HepG2 (cell line): Measurements from ENCODE around the gene SLC22A4. TPM values are rescaled to one million over a fixed set of nuclear protein-coding genes. Genes with fewer than 3 reads are reported as not detected.

Experiments
- ATAC-seq: fragments of 200-7000 bp; cut with Tn5 transposase; 3 replicates; pipeline ENCODE4 v1.9.1; 2020; ENCODE audit warnings: mild to moderate bottlenecking, moderate library complexity
- BruUV-seq: library from RNA; stranded (reverse); fragments of 400-500 nt; replicated peaks from 2 replicates; lab custom pipeline; 2021; lab: Mats Ljungman, UMichigan
- CTCF ChIA-PET: fragments of 300-600 bp; formaldehyde crosslinking; extraction: SDS; loops from one replicate; lab custom pipeline; 2021; ENCODE audit warnings: low total read pairs, inconsistent platforms, low intra/inter-chr PET ratio; lab: Yijun Ruan, JAX
- POLR2A ChIA-PET: fragments of 350-600 bp; sonication (Branson Sonifier 250); formaldehyde crosslinking; loops from one replicate; lab custom pipeline; 2020; ENCODE audit warnings: antibody characterized with exemption, inconsistent platforms; lab: Yijun Ruan, JAX
- DNase-seq: peaks from one replicate; pipeline ENCODE4 v3.0.0-alpha.2; 2015; ENCODE audit warnings: low spot score
- FAIRE-seq: peaks from 3 replicates; lab custom pipeline; 2011; peaks lifted over from hg19 to GRCh38; lab: Jason Lieb, UNC
- H2AFZ ChIP-seq: one replicate; pipeline ENCODE4 v1.6.1; 2011; ENCODE audit warnings: low read length, inconsistent platforms
- H3K27ac ChIP-seq: fragments of 300-600 bp; 3 replicates; pipeline ENCODE4 v1.8.0; 2011; ENCODE audit warnings: mixed run types, mild to moderate bottlenecking, mixed read lengths, low read length, inconsistent platforms; ENCODE audit not compliant: insufficient read depth; ENCODE audit errors: extremely low read length
- H3K27me3 ChIP-seq, 2 experiments: fragments of 200-600 bp in 1 of 2; 2 replicates in 1 of 2; 3 replicates in 1 of 2; pipeline versions ENCODE4 v1.6.0 to v1.8.0; 2011; ENCODE audit warnings: low read length in 2 of 2, mild to moderate bottlenecking in 2 of 2, moderate library complexity in 2 of 2, inconsistent platforms in 1 of 2; ENCODE audit not compliant: insufficient read depth in 2 of 2, control insufficient read depth in 1 of 2
- H3K36me3 ChIP-seq, 2 experiments: fragments of 200-600 bp in 1 of 2; replicated peaks in 1 of 2; 2 replicates in 1 of 2; 3 replicates in 1 of 2; pipeline versions ENCODE4 v1.5.1 to v1.8.0; 2011; ENCODE audit warnings: low read length in 2 of 2, inconsistent platforms in 1 of 2; ENCODE audit not compliant: insufficient read depth in 2 of 2, control insufficient read depth in 1 of 2
- H3K4me1 ChIP-seq: 2 replicates; pipeline ENCODE4 v1.5.1; 2012; ENCODE audit warnings: low read length, inconsistent platforms; ENCODE audit not compliant: insufficient read depth
- H3K4me2 ChIP-seq: 2 replicates; pipeline ENCODE4 v1.6.0; 2011; ENCODE audit warnings: low read depth, low read length, inconsistent platforms
- H3K4me3 ChIP-seq, 3 experiments: fragments of 200-600 bp in 1 of 3; sonication (generic), shearing (Covaris generic) in 1 of 3; replicated peaks in 1 of 3; 2 replicates each; pipeline ENCODE4 v1.5.1; 2011 to 2016; ENCODE audit warnings: low read length in 3 of 3, inconsistent platforms in 2 of 3, low read depth in 2 of 3, mild to moderate bottlenecking in 2 of 3, control low read depth in 1 of 3, mixed read lengths in 1 of 3; ENCODE audit not compliant: insufficient read depth in 1 of 3
- H3K79me2 ChIP-seq: one replicate; pipeline ENCODE4 v1.6.1; 2011; ENCODE audit warnings: low read length, inconsistent platforms; ENCODE audit not compliant: insufficient read depth
- H3K9ac ChIP-seq: 2 replicates; pipeline ENCODE4 v1.6.0; 2011; ENCODE audit warnings: mild to moderate bottlenecking, low read depth, low read length, inconsistent platforms; ENCODE audit not compliant: insufficient read depth
- H3K9me3 ChIP-seq: 2 replicates; pipeline ENCODE4 v1.5.1; 2012; ENCODE audit warnings: mild to moderate bottlenecking, low read length
- H4K20me1 ChIP-seq: 2 replicates; pipeline ENCODE4 v1.6.0; 2011; ENCODE audit warnings: inconsistent platforms, mild to moderate bottlenecking, low read length, moderate library complexity; ENCODE audit not compliant: insufficient read depth
- AFF4 ChIP-seq: sonication (generic); formaldehyde crosslinking; IDR thresholded peaks from 2 replicates; pipeline ENCODE4 v1.4.0; 2020; ENCODE audit warnings: missing genetic modification reagents
- CC2D1A ChIP-seq: sonication (generic); formaldehyde crosslinking; IDR thresholded peaks from 2 replicates; pipeline ENCODE4 v1.8.1; 2023; ENCODE audit warnings: mild to moderate bottlenecking, missing genetic modification reagents
- CEBPG ChIP-seq: IDR thresholded peaks from 2 replicates; pipeline ENCODE4 v1.6.1; 2016
- CSRNP1 ChIP-seq: sonication (generic); formaldehyde crosslinking; IDR thresholded peaks from 2 replicates; pipeline ENCODE4 v1.8.1; 2023; ENCODE audit warnings: mild to moderate bottlenecking, missing genetic modification reagents
- DDIT3 ChIP-seq: sonication (generic); formaldehyde crosslinking; IDR thresholded peaks from 2 replicates; pipeline ENCODE4 v1.4.0; 2020; ENCODE audit warnings: mild to moderate bottlenecking, missing genetic modification reagents
- NFE2L1 ChIP-seq: sonication (generic); formaldehyde crosslinking; IDR thresholded peaks from 2 replicates; pipeline ENCODE4 v1.4.0; 2020; ENCODE audit warnings: missing genetic modification reagents, mild to moderate bottlenecking, borderline replicate concordance
- ZBTB7A ChIP-seq: sonication (generic); formaldehyde crosslinking; IDR thresholded peaks from 2 replicates; pipeline ENCODE4 v1.8.0; 2022; ENCODE audit warnings: mild to moderate bottlenecking, missing genetic modification reagents
- ZBTB8A ChIP-seq: sonication (generic); formaldehyde crosslinking; IDR thresholded peaks from 2 replicates; pipeline ENCODE4 v1.4.0; 2020; ENCODE audit warnings: mild to moderate bottlenecking, low read depth, missing genetic modification reagents, borderline replicate concordance
- ZNF337 ChIP-seq: sonication (generic); formaldehyde crosslinking; IDR thresholded peaks from 2 replicates; pipeline ENCODE4 v1.5.1; 2020; ENCODE audit warnings: missing genetic modification reagents, low read depth, mild to moderate bottlenecking, borderline replicate concordance
- ZNF513 ChIP-seq: sonication (generic); formaldehyde crosslinking; conservative IDR thresholded peaks from 2 replicates; pipeline ENCODE4 v1.5.0; 2020; ENCODE audit warnings: missing genetic modification reagents
- ZNF619 ChIP-seq: sonication (generic); formaldehyde crosslinking; IDR thresholded peaks from 2 replicates; pipeline ENCODE4 v1.4.0; 2020; ENCODE audit warnings: mild to moderate bottlenecking, missing genetic modification reagents
- WGBS: methylation state at CpG from one replicate; pipeline ENCODE4 v1.1.6; 2017; ENCODE audit warnings: low lambda C conversion rate; 5-methylcytosine and 5-hydroxymethylcytosine counted together
- in situ Hi-C: cut with HindIII; loops from 2 replicates; pipeline ENCODE4 v1.10.0; 2017; ENCODE audit warnings: low pct_unique_long_range_greater_than_20kb; ENCODE audit not compliant: extremely low pct_ligation_motif_present
- intact Hi-C: fragments of 100-400 bp; cut with micrococcal nuclease; formaldehyde crosslinking; loops from one replicate; pipeline ENCODE4 v1.10.0; 2022; ENCODE audit not compliant: unreplicated experiment
- polyA plus RNA-seq, 8 experiments: library from polyadenylated mRNA; depleted of rRNA in 3 of 8; stranded (reverse) in 7 of 8; unstranded in 1 of 8; fragments of >200 nt; fragmentation: Illumina TruSeq in 4 of 8; extraction: Trizol in 4 of 8; gene quantifications; 2 replicates each; pipeline versions ENCODE4 v1.2.1 to v1.2.3, GENCODE V29; 2011 to 2016; ENCODE audit warnings: low read depth in 4 of 8, missing spikeins in 1 of 8, mixed read lengths in 1 of 8; ENCODE audit not compliant: insufficient read depth in 1 of 8
- total RNA-seq, 5 experiments: library from RNA; depleted of rRNA; stranded (reverse); fragments of >200 nt; fragmentation: Illumina TruSeq; extraction: Trizol; gene quantifications; 2 replicates each; pipeline ENCODE4 v1.2.3, GENCODE V29; 2016; ENCODE audit warnings: low read depth in 1 of 5
- TF ChIP-seq, protein P1 (sequence below): sonication (generic); formaldehyde crosslinking; IDR thresholded peaks from 2 replicates; pipeline ENCODE4 v1.4.0; 2020; ENCODE audit warnings: mild to moderate bottlenecking, missing genetic modification reagents

SLC22A4 gene
- total and polyA plus RNA-seq, 2 of the 13 experiments (the other 11 are each of a cell fraction or from before 2014, with no cell fraction given) = 0.33 to 0.62 TPM

- no peaks in the 10 kb centered on the region for H3K27me3 ChIP-seq
- ATAC-seq (no peak), FAIRE-seq (no peak), DNase-seq (no peak)
- CTCF ChIA-PET = no interaction called here
- POLR2A ChIA-PET = no interaction called here
- H3K27ac ChIP-seq = no peak overlapping the region
- BruUV-seq = no TSS peak
- H3K9ac ChIP-seq = no peak overlapping the region
- H3K36me3 ChIP-seq = peaks cover 3 to 4% of the 10 kb centered on the region in 2 experiments; a peak in 4 of 5 replicates
- no peaks in the 10 kb centered on the region for H3K79me2 ChIP-seq
- no peak overlapping the region for H2AFZ ChIP-seq
- no peak overlapping the region for H3K4me3 ChIP-seq
- in situ Hi-C loops (loop anchor here (10.0 to 25.0 kb wide), 2 partner anchors 105 to 273 kb away; partner anchors contain the start of genes IL13, IL4 and IRF1), intact Hi-C loops (loop anchor here (5.0 kb wide), 1 partner anchor 288 kb away; no protein-coding TSS in a partner anchor)
- H4K20me1 ChIP-seq = no peaks in the 10 kb centered on the region
- no peaks in the 10 kb centered on the region for H3K9me3 ChIP-seq
- H3K4me1 ChIP-seq = peaks cover 37% of the 10 kb centered on the region
- WGBS = 100% methylated on average over 8 of the region's 10 CpGs
- H3K4me2 ChIP-seq = no peak overlapping the region
- TF ChIP-seq ZNF619 (no peak), CEBPG (CRISPR knock-in tag) (no peak), ZNF337 (no peak), CSRNP1 (no peak), NFE2L1 (CRISPR knock-in tag) (no peak), DDIT3 (CRISPR knock-in tag) (no peak), ZNF513 (CRISPR knock-in tag) (no peak), ZBTB8A (CRISPR knock-in tag) (no peak), CC2D1A (CRISPR knock-in tag) (no peak), AFF4 (CRISPR knock-in tag) (no peak), ZBTB7A (CRISPR knock-in tag) (no peak)
- TF ChIP-seq, protein P1, sequence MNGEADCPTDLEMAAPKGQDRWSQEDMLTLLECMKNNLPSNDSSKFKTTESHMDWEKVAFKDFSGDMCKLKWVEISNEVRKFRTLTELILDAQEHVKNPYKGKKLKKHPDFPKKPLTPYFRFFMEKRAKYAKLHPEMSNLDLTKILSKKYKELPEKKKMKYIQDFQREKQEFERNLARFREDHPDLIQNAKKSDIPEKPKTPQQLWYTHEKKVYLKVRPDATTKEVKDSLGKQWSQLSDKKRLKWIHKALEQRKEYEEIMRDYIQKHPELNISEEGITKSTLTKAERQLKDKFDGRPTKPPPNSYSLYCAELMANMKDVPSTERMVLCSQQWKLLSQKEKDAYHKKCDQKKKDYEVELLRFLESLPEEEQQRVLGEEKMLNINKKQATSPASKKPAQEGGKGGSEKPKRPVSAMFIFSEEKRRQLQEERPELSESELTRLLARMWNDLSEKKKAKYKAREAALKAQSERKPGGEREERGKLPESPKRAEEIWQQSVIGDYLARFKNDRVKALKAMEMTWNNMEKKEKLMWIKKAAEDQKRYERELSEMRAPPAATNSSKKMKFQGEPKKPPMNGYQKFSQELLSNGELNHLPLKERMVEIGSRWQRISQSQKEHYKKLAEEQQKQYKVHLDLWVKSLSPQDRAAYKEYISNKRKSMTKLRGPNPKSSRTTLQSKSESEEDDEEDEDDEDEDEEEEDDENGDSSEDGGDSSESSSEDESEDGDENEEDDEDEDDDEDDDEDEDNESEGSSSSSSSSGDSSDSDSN (CRISPR knock-in tag) = no peak
These were observed 95.5 kb downstream of the SLC22A4 start for GRCh38 chr5:132389585-132390286.
